Measurements from ENCODE around the gene BTRC.

GRCh38 chr10:101507828-101508227 is 153.9 kb downstream of the BTRC start:
- TF ChIP-seq ZNF219 (CRISPR knock-in tag; IDR thresholded peaks at IDR 0.05; ENCODE audit: borderline replicate concordance) (no peak), NFYB (CRISPR knock-in tag; conservative IDR thresholded peaks at IDR 0.05; ENCODE audit: low read depth) (no peak), MAX (CRISPR knock-in tag; IDR thresholded peaks at IDR 0.05) (no peak), ATF1 (CRISPR knock-in tag; IDR thresholded peaks at IDR 0.05) (no peak), CREB1 (CRISPR knock-in tag; IDR thresholded peaks at IDR 0.05) (no peak), ATF3 (CRISPR knock-in tag; conservative IDR thresholded peaks at IDR 0.05) (no peak)
- TF ChIP-seq, protein P1, sequence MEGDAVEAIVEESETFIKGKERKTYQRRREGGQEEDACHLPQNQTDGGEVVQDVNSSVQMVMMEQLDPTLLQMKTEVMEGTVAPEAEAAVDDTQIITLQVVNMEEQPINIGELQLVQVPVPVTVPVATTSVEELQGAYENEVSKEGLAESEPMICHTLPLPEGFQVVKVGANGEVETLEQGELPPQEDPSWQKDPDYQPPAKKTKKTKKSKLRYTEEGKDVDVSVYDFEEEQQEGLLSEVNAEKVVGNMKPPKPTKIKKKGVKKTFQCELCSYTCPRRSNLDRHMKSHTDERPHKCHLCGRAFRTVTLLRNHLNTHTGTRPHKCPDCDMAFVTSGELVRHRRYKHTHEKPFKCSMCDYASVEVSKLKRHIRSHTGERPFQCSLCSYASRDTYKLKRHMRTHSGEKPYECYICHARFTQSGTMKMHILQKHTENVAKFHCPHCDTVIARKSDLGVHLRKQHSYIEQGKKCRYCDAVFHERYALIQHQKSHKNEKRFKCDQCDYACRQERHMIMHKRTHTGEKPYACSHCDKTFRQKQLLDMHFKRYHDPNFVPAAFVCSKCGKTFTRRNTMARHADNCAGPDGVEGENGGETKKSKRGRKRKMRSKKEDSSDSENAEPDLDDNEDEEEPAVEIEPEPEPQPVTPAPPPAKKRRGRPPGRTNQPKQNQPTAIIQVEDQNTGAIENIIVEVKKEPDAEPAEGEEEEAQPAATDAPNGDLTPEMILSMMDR (IDR thresholded peaks at IDR 0.05) = no peak
